ENCODE measurements around the gene ADAMTS3. TPM values are rescaled to one million over a fixed set of nuclear protein-coding genes. Genes with fewer than 3 reads are reported as not detected.
"Not testable (repeated sequence)": the region's sequence is repeated elsewhere in the genome, so short reads cannot be mapped to it uniquely, and the experiment has no call there.

ADAMTS3 gene
- total RNA-seq, 2 experiments from 2014 or later = not detected

- H3K27me3 Mint-ChIP-seq = peaks cover 42% of the 10 kb centered on the region
- no peak overlapping the region for H3K4me3 Mint-ChIP-seq
- ATAC-seq (ENCODE audit: low read depth) (no peak), DNase-seq (no peak)
- peaks cover 6% of the 10 kb centered on the region for H3K4me1 Mint-ChIP-seq
- H3K9me3 Mint-ChIP-seq = no peaks in the 10 kb centered on the region
- POLR2A ChIA-PET = no interaction called here
- H3K36me3 Mint-ChIP-seq = no peaks in the 10 kb centered on the region
- no peak overlapping the region for H3K27ac Mint-ChIP-seq
Measured at GRCh38 chr4:72567036-72567435, 2.0 kb downstream of the ADAMTS3 start.

GRCh38 chr4:72566464-72566972 is 2.5 kb downstream of the ADAMTS3 start:
- no peak for DNase-seq
- Mint-ChIP-seq H3K9me3 (no peaks in the 10 kb centered on the region), H3K27me3 (peaks cover 42% of the 10 kb centered on the region), H3K27ac (no peak overlapping the region), H3K36me3 (no peaks in the 10 kb centered on the region), H3K4me3 (no peak overlapping the region), H3K4me1 (peaks cover 6% of the 10 kb centered on the region)
- POLR2A ChIA-PET = no interaction called here
- no peak for ATAC-seq (ENCODE audit: low read depth)

DNA sequence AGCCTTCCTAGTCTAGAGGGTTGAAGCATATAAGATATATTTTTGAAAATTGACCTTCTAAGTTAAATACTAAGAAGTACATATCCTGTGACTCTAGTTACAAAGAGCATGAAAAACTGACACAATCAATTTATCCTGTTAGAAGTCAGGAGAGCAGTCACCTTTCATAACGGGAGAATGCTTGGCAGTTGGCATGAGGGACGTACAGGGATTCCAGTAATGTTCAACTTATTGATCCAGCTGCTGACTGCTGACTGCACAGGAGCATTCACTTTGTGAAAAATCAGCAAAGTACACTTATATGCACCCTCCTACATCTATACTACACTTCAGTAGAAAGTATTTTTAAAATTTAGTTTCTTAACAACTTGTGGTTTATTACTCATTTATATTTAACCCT is 4.2 kb downstream of the ADAMTS3 start:
- Mint-ChIP-seq H3K9me3 (no peaks in the 10 kb centered on the region), H3K27me3 (peaks cover 32% of the 10 kb centered on the region), H3K27ac (no peak overlapping the region), H3K36me3 (no peaks in the 10 kb centered on the region), H3K4me3 (no peak overlapping the region), H3K4me1 (peaks cover 6% of the 10 kb centered on the region)
- no peak for DNase-seq
- POLR2A ChIA-PET = no interaction called here
- no peak for ATAC-seq (ENCODE audit: low read depth)

DNA sequence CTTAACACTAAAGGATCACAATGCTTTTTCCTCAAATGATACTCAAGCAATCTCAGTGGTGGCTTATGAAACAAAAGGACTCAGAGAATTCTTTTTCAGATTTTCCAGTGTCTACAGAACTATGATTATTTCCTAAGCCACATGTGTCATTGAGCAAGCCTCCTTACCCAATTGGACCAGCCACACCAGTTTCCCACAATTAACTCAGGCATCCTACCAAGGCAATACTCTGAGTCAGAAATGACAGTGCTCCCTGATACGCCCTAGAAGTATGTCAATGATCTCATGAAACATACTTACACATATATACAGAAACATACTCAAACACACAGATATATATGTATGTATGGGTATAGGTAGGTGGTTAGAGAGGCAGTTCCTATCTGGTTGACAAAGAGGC is 4.8 kb downstream of the ADAMTS3 start:
- no peak overlapping the region for H3K27ac Mint-ChIP-seq
- POLR2A ChIA-PET = no interaction called here
- no peaks in the 10 kb centered on the region for H3K9me3 Mint-ChIP-seq
- no peak overlapping the region for H3K4me3 Mint-ChIP-seq
- peaks cover 5% of the 10 kb centered on the region for H3K4me1 Mint-ChIP-seq
- H3K27me3 Mint-ChIP-seq = peaks cover 29% of the 10 kb centered on the region
- DNase-seq (no peak), ATAC-seq (ENCODE audit: low read depth) (no peak)
- no peaks in the 10 kb centered on the region for H3K36me3 Mint-ChIP-seq

DNA sequence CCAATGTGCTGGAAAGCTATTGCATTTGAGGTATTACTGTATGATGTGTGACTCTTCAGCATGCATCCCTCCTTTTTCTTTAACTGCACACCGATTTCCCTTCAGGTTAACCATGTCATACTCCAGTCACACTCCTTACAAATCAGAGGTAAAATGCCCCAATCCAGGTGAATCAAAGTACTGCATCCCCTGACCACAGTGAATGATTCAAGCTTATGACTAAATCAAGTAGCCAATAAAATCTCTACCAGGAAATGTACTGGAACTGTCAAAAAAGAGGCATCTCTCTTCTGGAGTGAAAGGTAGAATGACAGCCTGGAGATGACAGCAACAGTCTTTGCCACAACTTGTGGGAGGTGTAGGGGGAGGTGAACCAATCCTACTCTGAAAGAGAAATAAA is 10.4 kb downstream of the ADAMTS3 start:
- POLR2A ChIA-PET = no interaction called here
- Mint-ChIP-seq H3K36me3 (no peaks in the 10 kb centered on the region), H3K27me3 (peaks cover 2% of the 10 kb centered on the region), H3K27ac (no peak overlapping the region), H3K9me3 (no peaks in the 10 kb centered on the region), H3K4me3 (no peak overlapping the region), H3K4me1 (no peaks in the 10 kb centered on the region)
- ATAC-seq (ENCODE audit: low read depth) = no peak
- no peak for DNase-seq

DNA sequence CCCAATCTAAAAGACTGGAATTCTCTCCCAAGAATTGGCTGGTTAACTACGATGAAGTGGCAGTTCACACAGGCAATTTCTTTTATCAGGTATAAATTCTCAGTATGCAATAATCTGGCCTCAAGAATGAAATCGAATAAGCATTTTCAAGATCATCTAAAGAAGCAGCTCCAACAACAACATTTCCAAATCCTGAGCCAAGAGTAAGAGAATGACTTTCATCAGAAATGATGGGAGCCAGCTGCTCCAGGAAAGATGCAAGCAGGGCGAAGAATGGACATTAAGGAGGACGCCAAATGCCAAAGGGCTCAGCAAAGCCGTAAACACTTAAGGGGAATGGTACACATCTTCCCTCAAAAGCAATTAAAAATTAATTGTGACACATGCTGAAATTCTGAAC is 12.0 kb downstream of the ADAMTS3 start:
- POLR2A ChIA-PET = no interaction called here
- H3K36me3 Mint-ChIP-seq = no peaks in the 10 kb centered on the region
- ATAC-seq (ENCODE audit: low read depth) (no peak), DNase-seq (no peak)
- no peaks in the 10 kb centered on the region for H3K4me1 Mint-ChIP-seq
- no peak overlapping the region for H3K4me3 Mint-ChIP-seq
- peaks cover 2% of the 10 kb centered on the region for H3K27me3 Mint-ChIP-seq
- no peaks in the 10 kb centered on the region for H3K9me3 Mint-ChIP-seq
- no peak overlapping the region for H3K27ac Mint-ChIP-seq

GRCh38 chr4:72555377-72555831 is 13.6 kb downstream of the ADAMTS3 start:
- POLR2A ChIA-PET = no interaction called here
- Mint-ChIP-seq H3K9me3 (no peaks in the 10 kb centered on the region), H3K27me3 (peaks cover 2% of the 10 kb centered on the region), H3K36me3 (no peaks in the 10 kb centered on the region), H3K27ac (no peak overlapping the region), H3K4me3 (no peak overlapping the region), H3K4me1 (no peaks in the 10 kb centered on the region)
- ATAC-seq (ENCODE audit: low read depth) (no peak), DNase-seq (no peak)

DNA sequence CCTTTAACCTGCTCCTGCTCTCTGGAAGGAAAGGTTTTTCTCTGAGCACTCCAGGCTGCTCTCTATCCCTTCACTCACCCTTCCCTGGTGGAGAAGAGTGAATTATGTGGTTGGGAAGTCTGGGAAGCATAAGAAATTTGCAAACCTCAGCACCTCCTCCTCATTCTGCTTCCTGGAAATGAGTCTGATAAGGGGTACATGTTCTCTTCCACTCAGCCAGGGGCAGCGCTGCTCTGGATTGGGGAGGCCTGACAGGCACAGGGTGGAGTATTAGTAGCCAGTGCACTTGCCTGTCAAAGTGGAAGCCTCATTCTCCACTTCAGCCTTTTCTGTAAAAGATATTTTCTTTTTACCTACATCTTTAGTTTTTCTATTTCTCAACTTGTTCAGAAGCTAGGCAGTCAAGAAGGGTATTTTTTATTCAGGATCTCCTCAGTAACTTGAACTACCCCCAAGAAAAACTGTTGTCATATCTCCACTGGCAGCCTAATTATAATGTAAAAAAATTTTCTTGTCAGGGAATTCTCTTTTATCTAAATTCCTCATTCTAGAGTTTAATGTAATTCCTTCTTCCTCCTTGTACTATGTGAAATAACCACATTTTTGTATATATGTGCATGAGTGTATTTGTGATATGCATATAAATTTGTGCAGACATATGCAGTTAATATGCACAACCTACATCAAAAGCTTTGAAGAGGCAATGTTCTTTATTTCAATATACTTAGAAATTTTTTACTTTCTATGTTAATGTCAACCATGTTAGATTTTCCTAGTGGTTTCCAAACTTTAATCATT is 15.3 kb downstream of the ADAMTS3 start:
- Mint-ChIP-seq H3K4me1 (no peaks in the 10 kb centered on the region), H3K27me3 (peaks cover 2% of the 10 kb centered on the region), H3K36me3 (no peaks in the 10 kb centered on the region), H3K27ac (no peak overlapping the region), H3K4me3 (no peak overlapping the region), H3K9me3 (no peaks in the 10 kb centered on the region)
- ATAC-seq (ENCODE audit: low read depth) (no peak), DNase-seq (no peak)
- POLR2A ChIA-PET = no interaction called here

- POLR2A ChIA-PET = no interaction called here
- H3K36me3 Mint-ChIP-seq = no peaks in the 10 kb centered on the region
- H3K9me3 Mint-ChIP-seq = no peaks in the 10 kb centered on the region
- ATAC-seq (ENCODE audit: low read depth) = no peak
- H3K27ac Mint-ChIP-seq = no peak overlapping the region
- no peak overlapping the region for H3K4me3 Mint-ChIP-seq
- H3K4me1 Mint-ChIP-seq = no peaks in the 10 kb centered on the region
- peaks cover 2% of the 10 kb centered on the region for H3K27me3 Mint-ChIP-seq
- DNase-seq = no peak
Measured at GRCh38 chr4:72552447-72552846, 16.6 kb downstream of the ADAMTS3 start.

GRCh38 chr4:72546456-72546855 is 22.6 kb downstream of the ADAMTS3 start:
- no peaks in the 10 kb centered on the region for H3K36me3 Mint-ChIP-seq
- no peaks in the 10 kb centered on the region for H3K9me3 Mint-ChIP-seq
- H3K4me1 Mint-ChIP-seq = no peaks in the 10 kb centered on the region
- no peak overlapping the region for H3K4me3 Mint-ChIP-seq
- DNase-seq (no peak), ATAC-seq (ENCODE audit: low read depth) (no peak)
- H3K27me3 Mint-ChIP-seq = no peaks in the 10 kb centered on the region
- POLR2A ChIA-PET = no interaction called here
- no peak overlapping the region for H3K27ac Mint-ChIP-seq

DNA sequence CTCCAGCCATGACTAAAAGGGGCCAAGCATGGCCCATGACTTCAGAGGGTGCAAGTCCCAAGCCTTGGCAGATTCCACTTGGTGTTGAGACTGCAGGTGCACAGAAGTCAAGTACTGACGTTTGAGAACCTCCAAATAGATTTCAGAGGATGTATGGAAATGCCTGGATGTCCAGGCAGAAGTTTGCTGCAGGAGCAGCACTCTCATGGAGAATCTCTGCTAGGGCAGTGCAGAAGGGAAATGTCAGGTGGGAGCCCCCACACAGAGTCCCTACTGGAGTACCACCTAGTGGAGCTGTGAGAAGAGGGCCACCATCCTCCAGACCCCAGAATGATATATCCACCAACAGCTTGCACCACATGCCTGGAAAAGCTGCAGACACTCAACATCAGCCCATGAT is 28.3 kb downstream of the ADAMTS3 start:
- H3K4me1 Mint-ChIP-seq; ATAC-seq (ENCODE audit: low read depth); H3K36me3 Mint-ChIP-seq; H3K9me3 Mint-ChIP-seq; DNase-seq; H3K27me3 Mint-ChIP-seq; POLR2A ChIA-PET; H3K4me3 Mint-ChIP-seq; H3K27ac Mint-ChIP-seq: not testable (repeated sequence)

GRCh38 chr4:72538006-72538405 is 31.0 kb downstream of the ADAMTS3 start:
- Mint-ChIP-seq H3K9me3 (peaks cover 4% of the 10 kb centered on the region), H3K4me1 (no peaks in the 10 kb centered on the region), H3K27ac (no peak overlapping the region), H3K4me3 (no peak overlapping the region), H3K27me3 (no peaks in the 10 kb centered on the region), H3K36me3 (no peaks in the 10 kb centered on the region)
- POLR2A ChIA-PET = no interaction called here
- no peak for ATAC-seq (ENCODE audit: low read depth)
- DNase-seq = no peak

GRCh38 chr4:72536443-72536842 is 32.6 kb downstream of the ADAMTS3 start:
- no peak for ATAC-seq (ENCODE audit: low read depth)
- no peak for DNase-seq
- H3K4me3 Mint-ChIP-seq = no peak overlapping the region
- H3K27me3 Mint-ChIP-seq = no peaks in the 10 kb centered on the region
- POLR2A ChIA-PET = no interaction called here
- H3K36me3 Mint-ChIP-seq = no peaks in the 10 kb centered on the region
- peaks cover 4% of the 10 kb centered on the region for H3K9me3 Mint-ChIP-seq
- H3K27ac Mint-ChIP-seq = no peak overlapping the region
- no peaks in the 10 kb centered on the region for H3K4me1 Mint-ChIP-seq

DNA sequence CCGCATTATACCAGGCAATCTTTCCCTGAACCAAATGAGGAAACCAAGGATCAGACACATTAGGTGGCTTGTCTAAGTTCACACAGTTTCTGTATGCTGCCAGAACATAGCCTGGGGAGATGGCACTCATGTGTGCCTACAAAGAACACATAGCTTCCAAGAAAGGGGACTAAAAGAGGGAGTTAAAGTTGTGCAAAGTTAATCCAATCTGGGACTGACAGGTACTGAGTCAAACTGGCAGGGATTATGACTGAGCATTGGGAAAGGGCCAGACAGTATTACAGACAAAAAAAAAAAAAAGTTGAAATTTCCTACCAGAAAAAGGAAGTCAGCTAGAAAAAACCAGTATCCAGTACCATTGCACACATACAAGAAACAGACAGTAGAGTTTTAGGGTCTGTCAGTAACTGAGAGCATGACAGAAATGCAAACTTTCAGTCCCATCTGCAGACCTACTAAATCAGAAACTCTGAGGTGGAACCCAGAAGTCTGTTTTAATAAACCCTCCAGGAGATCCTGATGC is 37.2 kb downstream of the ADAMTS3 start:
- POLR2A ChIA-PET = interaction anchor here (0.7 kb wide), 1 partner anchor 519 kb away, joined by 4 read pairs; no protein-coding TSS in a partner anchor
- Mint-ChIP-seq H3K36me3 (no peaks in the 10 kb centered on the region), H3K27ac (no peak overlapping the region), H3K4me1 (no peaks in the 10 kb centered on the region), H3K9me3 (no peaks in the 10 kb centered on the region), H3K27me3 (no peaks in the 10 kb centered on the region), H3K4me3 (no peak overlapping the region)
- peak; percentile 20 for ATAC-seq (ENCODE audit: low read depth)
- no peak for DNase-seq

Data from activated naive CD8-positive, alpha-beta T cell treated with anti-CD3 and anti-CD28 coated beads, Interleukin-2, amount 10 ng/mL, durations not matched to agents 7 days and 5 days (primary cell).